ENCODE results near the gene ARMC2.
"Not testable (repeated sequence)": the region's sequence is repeated elsewhere in the genome, so short reads cannot be mapped to it uniquely, and the experiment has no call there.

Gene ARMC2

DNA sequence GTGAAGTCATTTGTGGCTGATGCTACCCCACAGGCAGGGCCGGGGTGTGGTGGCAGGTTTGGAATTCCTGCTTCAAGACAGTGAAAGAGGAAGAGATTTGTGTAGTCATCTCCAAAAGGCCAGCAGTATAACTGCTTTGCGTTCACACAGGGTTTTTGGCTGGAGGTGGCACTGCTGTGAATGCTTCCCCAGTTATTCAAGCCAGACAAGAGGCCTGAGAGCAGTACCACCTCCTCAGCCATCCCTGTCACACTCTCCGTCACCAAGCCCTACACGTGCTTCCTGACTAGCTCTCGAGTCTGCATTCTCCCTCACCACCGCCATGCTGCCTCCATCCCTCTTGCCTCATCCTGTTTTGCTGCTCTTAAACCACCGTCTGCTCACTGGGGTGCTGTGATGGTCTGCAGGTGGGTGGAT is 23.9 kb downstream of the ARMC2 start:
- H3K36me3 ChIP-seq (ENCODE audit: insufficient read depth, low read length) = no peaks in the 10 kb centered on the region

DNA sequence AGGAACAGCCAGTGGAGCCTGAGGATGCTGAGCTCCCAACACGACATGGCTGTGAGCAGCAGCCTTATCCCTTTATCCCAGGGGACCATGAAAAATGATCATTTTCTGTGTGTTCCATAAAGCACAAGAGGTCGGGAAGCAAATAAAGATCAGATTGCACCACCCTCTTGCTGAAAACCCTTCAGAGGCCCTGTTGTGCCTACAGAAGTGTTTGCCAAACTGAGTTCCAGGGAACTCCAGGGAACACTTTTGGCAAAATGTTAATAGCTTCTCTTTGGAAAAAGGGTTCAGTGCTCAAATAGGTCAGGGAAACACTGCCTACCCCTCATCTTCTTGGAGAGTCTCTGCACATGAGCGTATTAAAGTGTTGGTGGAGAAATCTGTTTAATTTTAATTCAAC is 24.4 kb downstream of the ARMC2 start:
- H3K9ac ChIP-seq (ENCODE audit: low read depth, low read length) = no peak overlapping the region
- H3K9me3 ChIP-seq (ENCODE audit: control insufficient read depth, insufficient read depth, low read length) = no peaks in the 10 kb centered on the region
- H3K36me3 ChIP-seq (ENCODE audit: insufficient read depth, low read length) = no peaks in the 10 kb centered on the region
- peaks cover 22% of the 10 kb centered on the region for H3K4me1 ChIP-seq (ENCODE audit: insufficient read depth, low read length)

More for the DNA sequence above, 23.9 kb downstream of the ARMC2 start:
- peaks cover 24% of the 10 kb centered on the region for H3K4me1 ChIP-seq (ENCODE audit: insufficient read depth, low read length)
- H3K9me3 ChIP-seq (ENCODE audit: control insufficient read depth, insufficient read depth, low read length) = no peaks in the 10 kb centered on the region
- H3K9ac ChIP-seq (ENCODE audit: low read depth, low read length) = no peak overlapping the region

DNA sequence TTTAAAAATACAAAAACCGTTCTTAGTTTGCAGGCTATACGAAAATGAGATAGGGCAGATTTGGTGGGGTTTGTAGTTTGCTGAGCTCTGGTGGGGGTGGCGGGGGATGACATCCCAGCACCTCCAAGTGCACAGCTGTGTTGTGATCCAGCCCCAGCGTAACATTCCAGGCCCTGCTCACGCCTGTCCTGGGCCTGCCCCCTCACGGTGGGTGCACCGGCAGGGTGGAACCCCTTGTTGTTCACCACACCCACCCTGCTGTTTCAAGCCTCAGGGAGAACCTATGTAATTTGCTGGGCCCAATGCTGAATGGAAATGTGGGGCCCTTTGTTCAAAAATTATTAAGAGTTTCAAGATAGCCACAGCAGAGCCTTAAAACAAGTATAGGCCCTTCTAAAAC is 25.0 kb downstream of the ARMC2 start:
- Histone ChIP-seq H3K9ac (ENCODE audit: low read depth, low read length) (no peak overlapping the region), H3K36me3 (ENCODE audit: insufficient read depth, low read length) (no peaks in the 10 kb centered on the region), H3K9me3 (ENCODE audit: control insufficient read depth, insufficient read depth, low read length) (no peaks in the 10 kb centered on the region), H3K4me1 (ENCODE audit: insufficient read depth, low read length) (peaks cover 22% of the 10 kb centered on the region)

DNA sequence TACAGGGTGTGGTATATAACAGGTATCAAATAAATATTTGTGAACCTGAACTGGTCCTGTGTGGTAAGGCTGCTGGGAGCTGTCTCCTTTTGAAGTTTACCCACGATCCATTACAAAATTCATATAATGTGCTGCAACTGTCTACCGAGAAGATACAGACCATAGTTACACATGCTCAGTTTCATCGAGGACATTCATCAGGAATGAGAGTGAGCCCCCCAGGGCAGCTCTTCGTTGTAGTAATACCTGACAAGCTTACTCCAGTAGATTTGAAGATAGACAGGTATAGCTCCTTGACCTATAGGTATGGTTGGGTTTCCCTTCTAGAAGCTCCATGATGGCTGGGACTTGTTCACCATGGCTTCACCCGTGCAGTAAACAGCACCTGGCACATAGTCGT is 25.7 kb downstream of the ARMC2 start:
- no peaks in the 10 kb centered on the region for H3K9me3 ChIP-seq (ENCODE audit: control insufficient read depth, insufficient read depth, low read length)
- no peak overlapping the region for H3K9ac ChIP-seq (ENCODE audit: low read depth, low read length)
- H3K36me3 ChIP-seq (ENCODE audit: insufficient read depth, low read length) = no peaks in the 10 kb centered on the region
- peaks cover 22% of the 10 kb centered on the region for H3K4me1 ChIP-seq (ENCODE audit: insufficient read depth, low read length)

DNA sequence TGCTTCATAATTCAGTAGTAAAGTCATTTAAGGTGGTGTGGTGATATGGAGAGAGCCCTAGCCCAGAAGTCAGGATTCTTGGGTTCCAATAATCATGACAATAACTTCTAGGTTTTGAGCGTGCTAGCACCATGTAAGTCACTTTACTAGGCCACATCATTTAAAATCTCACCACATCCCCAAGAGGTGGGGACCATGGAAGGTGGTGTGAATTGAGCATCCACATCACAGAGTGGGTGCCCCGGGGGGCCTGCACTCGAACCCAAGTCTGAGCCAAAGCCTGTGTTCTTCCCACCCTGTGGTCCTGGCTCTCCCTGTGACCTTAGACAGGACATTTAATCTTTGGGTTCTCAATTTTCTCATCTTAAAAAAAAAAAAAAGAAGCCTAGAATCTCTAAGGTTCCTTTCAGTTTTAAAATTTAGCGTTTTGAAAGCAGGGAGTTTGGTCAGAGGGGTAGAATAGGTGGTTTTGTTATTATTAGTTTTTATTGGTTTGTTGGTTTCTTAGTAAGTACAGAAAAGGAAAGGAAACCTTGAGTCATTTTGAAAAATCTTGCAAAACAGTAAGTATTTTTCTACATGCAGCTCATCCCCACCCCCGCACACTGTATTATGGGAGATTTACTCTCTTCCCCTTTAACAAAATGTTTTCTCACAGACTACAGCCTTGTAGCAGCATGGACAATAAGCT is 26.4 kb downstream of the ARMC2 start:
- Histone ChIP-seq H3K36me3 (ENCODE audit: insufficient read depth, low read length) (no peaks in the 10 kb centered on the region), H3K9ac (ENCODE audit: low read depth, low read length) (no peak overlapping the region), H3K9me3 (ENCODE audit: control insufficient read depth, insufficient read depth, low read length) (no peaks in the 10 kb centered on the region), H3K4me1 (ENCODE audit: insufficient read depth, low read length) (peaks cover 22% of the 10 kb centered on the region)

DNA sequence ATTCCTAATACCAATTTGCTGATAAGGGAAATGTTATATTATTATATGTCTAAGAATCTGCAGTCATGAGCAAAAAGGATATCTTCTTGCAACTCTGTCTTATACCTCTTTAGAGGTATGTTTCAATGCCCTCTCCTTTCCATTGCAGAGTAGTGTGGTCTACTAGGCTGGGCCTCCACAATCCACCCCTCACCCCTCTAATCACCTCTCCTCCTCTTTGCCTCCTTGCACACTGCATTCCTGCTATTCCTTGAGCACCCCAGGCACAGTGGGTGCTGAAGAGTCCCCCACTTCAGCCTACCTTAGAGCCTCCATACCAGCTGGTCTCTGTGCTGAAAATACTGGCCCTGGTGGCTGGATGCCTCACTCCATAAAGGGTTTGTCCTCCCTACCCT is 26.9 kb downstream of the ARMC2 start:
- peaks cover 22% of the 10 kb centered on the region for H3K4me1 ChIP-seq (ENCODE audit: insufficient read depth, low read length)
- H3K9ac ChIP-seq (ENCODE audit: low read depth, low read length) = no peak overlapping the region
- H3K9me3 ChIP-seq (ENCODE audit: control insufficient read depth, insufficient read depth, low read length) = no peaks in the 10 kb centered on the region
- H3K36me3 ChIP-seq (ENCODE audit: insufficient read depth, low read length) = no peaks in the 10 kb centered on the region

DNA sequence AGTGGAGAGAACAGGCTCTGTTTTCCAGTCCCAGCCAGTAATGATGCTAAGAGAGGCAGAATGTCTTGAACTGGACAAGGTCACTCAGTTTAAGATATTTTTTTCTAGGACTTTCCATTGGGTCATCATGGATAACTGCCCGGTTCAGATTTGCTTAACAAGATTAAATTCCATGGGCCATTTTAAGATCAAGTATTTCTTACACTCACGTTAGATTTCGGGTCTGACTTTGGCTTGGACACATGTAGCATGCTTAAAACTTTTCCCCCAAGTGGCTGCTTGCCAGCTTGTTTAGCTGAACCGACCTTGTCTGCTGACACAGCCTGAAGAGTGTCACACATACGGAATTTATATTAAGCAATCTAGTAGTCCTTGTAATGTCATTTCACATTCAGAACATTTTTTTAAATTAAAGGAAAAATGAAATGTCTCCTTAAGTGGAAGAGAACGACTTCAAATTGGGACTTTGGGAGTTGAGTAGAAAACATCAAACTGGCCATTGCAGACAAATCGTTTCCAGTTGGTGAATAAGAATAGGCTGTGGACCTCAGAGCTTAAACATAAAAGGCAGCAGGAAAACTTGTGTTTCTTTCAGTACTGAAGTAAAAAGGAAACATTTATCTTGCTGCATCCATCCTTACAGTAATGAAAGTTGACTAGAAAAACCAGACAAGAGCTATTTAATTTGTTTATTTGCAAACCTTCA is 29.0 kb downstream of the ARMC2 start:
- H3K9ac ChIP-seq (ENCODE audit: low read depth, low read length) = no peak overlapping the region
- peaks cover 19% of the 10 kb centered on the region for H3K4me1 ChIP-seq (ENCODE audit: insufficient read depth, low read length)
- H3K36me3 ChIP-seq (ENCODE audit: insufficient read depth, low read length) = no peaks in the 10 kb centered on the region

DNA sequence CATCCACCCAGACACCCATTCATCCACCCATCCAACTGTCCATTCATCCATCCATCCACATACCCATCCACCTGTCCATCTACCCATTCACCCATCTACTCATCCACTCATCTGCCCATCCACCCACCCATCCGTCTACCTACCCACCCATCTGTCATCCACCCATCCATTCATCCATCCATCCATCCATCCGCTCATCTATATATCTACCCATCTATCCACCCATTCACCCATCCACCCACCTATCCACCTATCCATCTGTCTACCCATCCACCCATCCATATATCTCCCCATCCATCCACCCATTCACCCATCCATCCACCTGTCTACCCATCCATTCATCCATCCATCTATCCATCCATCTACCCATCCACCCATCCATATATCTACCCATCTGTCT is 30.7 kb downstream of the ARMC2 start:
- no peaks in the 10 kb centered on the region for H3K36me3 ChIP-seq (ENCODE audit: insufficient read depth, low read length)
- H3K9ac ChIP-seq (ENCODE audit: low read depth, low read length) = no peak overlapping the region
- H3K9me3 ChIP-seq (ENCODE audit: control insufficient read depth, insufficient read depth, low read length) = no peaks in the 10 kb centered on the region
- H3K4me1 ChIP-seq (ENCODE audit: insufficient read depth, low read length) = 0 out of 2 replicates have a peak, but pooled peaks cover 5% of the 10 kb centered on the region

More for the DNA sequence above, 29.0 kb downstream of the ARMC2 start:
- no peaks in the 10 kb centered on the region for H3K9me3 ChIP-seq (ENCODE audit: control insufficient read depth, insufficient read depth, low read length)

DNA sequence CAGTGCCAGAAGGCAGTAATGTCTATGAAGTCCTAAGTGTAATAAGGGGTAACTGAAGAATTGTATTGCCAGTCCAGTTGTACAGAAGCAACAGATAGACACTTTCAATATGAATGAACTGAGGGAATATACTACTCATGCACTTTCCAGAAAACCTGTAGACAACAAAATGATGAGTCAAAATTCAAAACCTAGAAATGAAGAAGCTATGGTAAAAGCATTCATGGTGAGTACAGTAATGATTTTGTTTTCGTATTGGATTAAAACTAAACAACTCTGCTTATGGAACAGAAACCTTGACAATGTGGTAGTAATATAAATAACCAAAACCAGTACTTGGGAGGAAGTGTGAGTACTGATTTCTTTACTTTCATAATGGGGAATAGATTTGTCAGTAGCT is 35.0 kb downstream of the ARMC2 start:
- H3K36me3 ChIP-seq (ENCODE audit: insufficient read depth, low read length) = no peaks in the 10 kb centered on the region
- no peaks in the 10 kb centered on the region for H3K9me3 ChIP-seq (ENCODE audit: control insufficient read depth, insufficient read depth, low read length)
- no peak overlapping the region for H3K9ac ChIP-seq (ENCODE audit: low read depth, low read length)
- 0 out of 2 replicates have a peak, but pooled peaks cover 3% of the 10 kb centered on the region for H3K4me1 ChIP-seq (ENCODE audit: insufficient read depth, low read length)

DNA sequence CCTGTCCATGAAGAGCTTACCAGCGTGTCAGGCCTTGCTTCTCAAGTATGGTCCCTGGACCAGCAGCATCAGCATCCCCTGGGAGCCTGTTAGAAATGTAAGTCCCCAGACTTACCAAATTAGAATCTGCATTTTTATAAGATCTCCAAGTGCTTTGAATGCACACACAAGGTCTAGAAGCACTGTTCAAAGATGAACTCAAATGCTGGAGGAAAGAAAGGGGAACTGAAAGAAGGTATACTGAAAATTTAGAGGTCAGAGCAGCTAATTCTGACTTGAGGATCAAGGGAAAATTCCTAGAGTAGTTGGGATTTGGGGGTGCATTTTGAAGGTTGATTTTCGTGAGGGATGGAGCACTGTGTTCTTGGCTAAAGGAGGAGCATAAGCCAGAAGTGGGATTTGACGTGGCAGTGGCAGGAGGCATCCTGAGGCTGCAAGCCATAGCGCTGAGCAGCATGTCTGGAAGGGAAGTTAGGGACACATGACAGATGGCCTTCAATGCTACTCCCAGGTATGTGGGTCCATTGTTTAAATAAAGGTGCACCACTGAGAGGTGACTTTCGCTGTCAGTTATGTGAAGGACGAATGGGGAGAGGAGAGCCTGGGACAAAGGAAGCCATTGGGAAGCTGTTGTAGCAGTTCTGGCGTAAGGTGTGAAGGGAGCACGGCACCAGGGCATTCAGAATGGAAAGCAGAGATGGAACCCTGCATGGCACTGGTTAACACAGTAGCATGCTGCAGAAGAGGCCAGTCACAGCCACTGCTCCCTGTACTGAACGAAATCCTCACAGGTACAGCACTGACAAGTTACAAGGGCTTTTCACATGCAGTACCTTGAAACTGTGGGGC is 36.2 kb downstream of the ARMC2 start:
- H3K9me3 ChIP-seq (ENCODE audit: control insufficient read depth, insufficient read depth, low read length) = no peaks in the 10 kb centered on the region
- H3K36me3 ChIP-seq (ENCODE audit: insufficient read depth, low read length) = no peaks in the 10 kb centered on the region
- H3K9ac ChIP-seq (ENCODE audit: low read depth, low read length) = no peak overlapping the region

DNA sequence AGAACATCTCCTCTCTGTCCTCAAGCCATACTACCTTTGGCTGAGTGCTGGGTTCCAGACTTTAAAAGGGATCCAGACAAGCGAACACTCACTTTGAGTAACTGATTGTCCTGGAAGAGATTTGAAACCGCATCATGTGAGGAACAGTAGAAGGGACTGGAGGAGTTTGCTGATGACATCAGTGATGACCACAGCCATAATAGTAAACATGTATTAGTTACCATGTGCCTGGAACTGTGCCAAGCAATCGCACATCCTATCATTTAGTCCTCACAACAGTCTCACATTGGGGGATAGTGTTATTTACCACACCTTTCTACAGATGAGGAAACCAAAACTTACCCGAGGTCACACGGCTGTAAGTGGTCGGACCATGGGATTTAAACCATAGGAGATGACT is 39.8 kb downstream of the ARMC2 start:
- no peak overlapping the region for H3K9ac ChIP-seq (ENCODE audit: low read depth, low read length)

More for the DNA sequence above, 36.2 kb downstream of the ARMC2 start:
- 0 out of 2 replicates have a peak, but pooled peaks cover 3% of the 10 kb centered on the region for H3K4me1 ChIP-seq (ENCODE audit: insufficient read depth, low read length)

DNA sequence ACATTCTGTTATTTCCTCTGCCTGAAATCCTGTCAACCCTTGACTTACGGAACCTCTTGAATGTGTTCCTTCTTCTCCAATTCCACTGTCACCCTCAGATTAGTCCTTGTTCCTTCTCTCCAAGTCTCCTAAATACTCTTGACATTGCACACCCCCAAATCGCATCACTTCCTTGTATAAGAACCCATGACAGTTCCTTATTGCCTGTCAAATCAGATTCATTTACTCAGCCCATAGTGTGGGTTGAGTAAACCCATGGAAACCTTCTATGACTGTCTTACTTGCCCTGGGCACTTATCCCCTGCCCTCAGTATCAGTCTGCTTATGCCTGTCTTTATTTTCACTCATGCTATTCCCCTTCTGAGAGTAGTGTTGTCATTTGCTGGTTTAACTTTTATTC is 40.5 kb downstream of the ARMC2 start:
- Histone ChIP-seq H3K4me1 (ENCODE audit: insufficient read depth, low read length) (no peaks in the 10 kb centered on the region), H3K36me3 (ENCODE audit: insufficient read depth, low read length) (no peaks in the 10 kb centered on the region), H3K9me3 (ENCODE audit: control insufficient read depth, insufficient read depth, low read length) (no peaks in the 10 kb centered on the region), H3K9ac (ENCODE audit: low read depth, low read length) (no peak overlapping the region)

More for the DNA sequence above, 39.8 kb downstream of the ARMC2 start:
- H3K9me3 ChIP-seq (ENCODE audit: control insufficient read depth, insufficient read depth, low read length) = no peaks in the 10 kb centered on the region
- H3K4me1 ChIP-seq (ENCODE audit: insufficient read depth, low read length) = no peaks in the 10 kb centered on the region
- no peaks in the 10 kb centered on the region for H3K36me3 ChIP-seq (ENCODE audit: insufficient read depth, low read length)

DNA sequence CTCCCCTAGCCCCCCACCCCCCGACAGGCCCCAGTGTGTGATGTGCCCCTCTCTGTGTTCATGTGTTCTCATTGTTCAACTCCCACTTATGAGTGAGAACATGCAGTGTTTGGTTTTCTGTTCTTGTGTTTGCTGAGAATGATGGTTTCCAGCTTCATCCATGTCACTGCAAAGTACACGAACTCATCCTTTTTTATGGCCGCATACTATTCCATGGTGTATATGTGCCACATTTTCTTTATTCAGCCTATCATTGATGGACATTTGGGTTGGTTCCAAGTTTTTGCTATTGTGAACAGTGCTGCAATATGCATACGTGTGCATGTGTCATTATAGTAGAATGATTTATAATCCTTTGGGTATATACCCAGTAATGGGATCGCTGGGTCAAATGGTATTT is 42.7 kb downstream of the ARMC2 start:
- not testable (repeated sequence) for H3K36me3 ChIP-seq (ENCODE audit: insufficient read depth, low read length)

DNA sequence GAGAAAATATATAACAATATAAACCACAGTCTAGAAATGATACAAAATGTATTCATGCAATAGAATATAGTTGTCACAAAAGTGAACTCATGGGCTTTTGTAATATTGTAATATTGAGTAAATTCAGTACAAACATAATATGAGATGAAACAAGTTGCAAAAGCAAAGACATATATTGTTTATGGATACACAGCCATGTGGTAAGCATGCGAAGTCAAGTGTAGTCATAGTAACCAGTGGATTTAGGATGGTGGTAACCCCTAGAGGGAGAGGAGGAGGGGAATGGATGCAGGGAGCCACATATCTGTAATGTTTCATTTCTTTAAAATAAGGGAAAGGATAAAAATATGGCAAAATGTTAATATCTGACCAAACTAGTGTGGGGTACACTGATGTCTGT is 47.3 kb downstream of the ARMC2 start:
- H3K4me1 ChIP-seq (ENCODE audit: insufficient read depth, low read length) = peaks cover 5% of the 10 kb centered on the region
- H3K9ac ChIP-seq (ENCODE audit: low read depth, low read length) = no peak overlapping the region
- no peaks in the 10 kb centered on the region for H3K9me3 ChIP-seq (ENCODE audit: control insufficient read depth, insufficient read depth, low read length)
- H3K36me3 ChIP-seq (ENCODE audit: insufficient read depth, low read length) = no peaks in the 10 kb centered on the region

More for the DNA sequence above, 42.7 kb downstream of the ARMC2 start:
- H3K9me3 ChIP-seq (ENCODE audit: control insufficient read depth, insufficient read depth, low read length); H3K9ac ChIP-seq (ENCODE audit: low read depth, low read length); H3K4me1 ChIP-seq (ENCODE audit: insufficient read depth, low read length): not testable (repeated sequence)

Data from ES-I3 (cell line).